Heart right ventricle (tissue), 16 donors: Measurements from ENCODE around the gene SCN4A. TPM values are rescaled to one million over a fixed set of nuclear protein-coding genes. Genes with fewer than 3 reads are reported as not detected.

Source experiments
- ATAC-seq, 8 donors: fragments of 200-7000 bp; cut with Tn5 transposase; one replicate each; pipeline ENCODE4 v1.9.1; 2020; ENCODE audit warnings: mild to moderate bottlenecking in 8 of 8, moderate library complexity in 8 of 8, moderate number of reproducible peaks in 1 of 8
- DNase-seq, 2 donors: peaks; one replicate each; pipeline ENCODE4 v3.0.0-alpha.2; 2020
- H3K27ac ChIP-seq, 10 donors: fragments of 200-600 bp; sonication (generic) in 2 of 10; one replicate each; pipeline versions ENCODE4 v1.5.0 to v1.8.0; 2020 to 2022; ENCODE audit warnings: mild to moderate bottlenecking in 3 of 10
- H3K27me3 ChIP-seq, 7 donors: fragments of 200-600 bp; one replicate each; pipeline ENCODE4 v1.8.0; 2021 to 2022; ENCODE audit warnings: mild to moderate bottlenecking in 2 of 7
- H3K36me3 ChIP-seq, 9 donors: fragments of 200-600 bp; sonication (generic) in 1 of 9; one replicate each; pipeline versions ENCODE4 v1.5.0 to v1.8.0; 2020 to 2022; ENCODE audit warnings: mild to moderate bottlenecking in 2 of 9
- H3K4me1 ChIP-seq, 9 donors: fragments of 200-600 bp; sonication (generic) in 1 of 9; one replicate each; pipeline versions ENCODE4 v1.5.0 to v1.8.0; 2020 to 2022; ENCODE audit warnings: mild to moderate bottlenecking in 4 of 9
- H3K4me3 ChIP-seq, 10 donors: fragments of 200-600 bp; sonication (generic) in 2 of 10; one replicate each; pipeline versions ENCODE4 v1.5.0 to v1.8.0; 2020 to 2022; ENCODE audit warnings: mild to moderate bottlenecking in 7 of 10, moderate library complexity in 2 of 10
- H3K9me3 ChIP-seq, 11 donors: fragments of 200-600 bp in 10 of 11; sonication (generic) in 2 of 11; one replicate each; pipeline versions ENCODE4 v1.5.0 to v1.8.0; 2013 to 2022; ENCODE audit warnings: mild to moderate bottlenecking in 2 of 11, control low read depth in 1 of 11, moderate library complexity in 1 of 11
- WGBS, 2 donors: extraction: QIAGEN DNeasy Blood & Tissue Kit; methylation state at CpG; one replicate each; pipeline ENCODE4 v1.1.7; 2013; ENCODE audit warnings: inconsistent platforms in 1 of 2; 5-methylcytosine and 5-hydroxymethylcytosine counted together
- intact Hi-C, 10 donors: fragments of 100-400 bp; cut with DNase I; formaldehyde crosslinking; loops; one replicate each; pipeline versions ENCODE4 v1.11.1 to v1.14.2; 2022
- polyA plus RNA-seq, 2 donors: library from polyadenylated mRNA; stranded (reverse); fragments of 200-250 nt; gene quantifications; one replicate each; pipeline ENCODE4 v1.2.3, GENCODE V29; 2013
- total RNA-seq, 10 donors: library from RNA; stranded (reverse); fragmentation: NEBNext Ultra II Directional in 3 of 10; extraction: Animal tissue kit (Norgen Biotek cat#: 25700) in 3 of 10; gene quantifications; one replicate each; pipeline versions ENCODE4 v1.2.1 to v1.2.4, GENCODE V29; 2021 to 2023
- TF ChIP-seq, protein P1 (sequence below), 9 donors: fragments of 200-600 bp; sonication (generic) in 2 of 9; IDR thresholded peaks; one replicate each; pipeline versions ENCODE4 v1.5.0 to v1.8.0; 2021 to 2022; ENCODE audit warnings: antibody characterized with exemption in 9 of 9, mild to moderate bottlenecking in 5 of 9, moderate library complexity in 1 of 9
- donor health status: Arrhythmogenic right ventricular cardiomyopathy.
- donor health status: ischemic (EF 13 %, LVEDD 7.1; RV severe dilation, severe dysfunction).
- donor health status: healthy with polysubstance abuse.
- donor health status: DM: no; HTN: yes; CAD: no.
- donor health status: DM: no; HTN: no; CAD: no.
- donor health status: ischemic (EF 25% LVEDD 6.9; RV normal size, moderate dysfunction).
- donor health status: ischemic (EF 25% LVEDD 5.7; RV mildly dilated, moderate dysfunction).
- donor health status: healthy.
- donor health status: DM: yes; HTN: yes; CAD: no.
- donor health status: Ischemic cardiomyopathy.
- donor health status: ischemic (EF 35%, LVEDD 5.7; RV mildly dilated, moderate dysfunction).
- donor health status: nonischemic (EF 11% LVEDD 7.7; RV severe dilation, severe dysfunction).
- donor health status: DM: yes; HTN: yes; CAD: no.
- donor health status: PGD.
- donor health status: ischemic (EF 29% LVEDD 5.4; RV normal size, mild dysfunction).
- donor health status: nonischemic (EF 23%, LVEDD 6.1; RV moderate dilation, normal function).

Gene SCN4A
- total and polyA plus RNA-seq, 12 donors: 0.19 to 2.9 (median 0.53) TPM

DNA sequence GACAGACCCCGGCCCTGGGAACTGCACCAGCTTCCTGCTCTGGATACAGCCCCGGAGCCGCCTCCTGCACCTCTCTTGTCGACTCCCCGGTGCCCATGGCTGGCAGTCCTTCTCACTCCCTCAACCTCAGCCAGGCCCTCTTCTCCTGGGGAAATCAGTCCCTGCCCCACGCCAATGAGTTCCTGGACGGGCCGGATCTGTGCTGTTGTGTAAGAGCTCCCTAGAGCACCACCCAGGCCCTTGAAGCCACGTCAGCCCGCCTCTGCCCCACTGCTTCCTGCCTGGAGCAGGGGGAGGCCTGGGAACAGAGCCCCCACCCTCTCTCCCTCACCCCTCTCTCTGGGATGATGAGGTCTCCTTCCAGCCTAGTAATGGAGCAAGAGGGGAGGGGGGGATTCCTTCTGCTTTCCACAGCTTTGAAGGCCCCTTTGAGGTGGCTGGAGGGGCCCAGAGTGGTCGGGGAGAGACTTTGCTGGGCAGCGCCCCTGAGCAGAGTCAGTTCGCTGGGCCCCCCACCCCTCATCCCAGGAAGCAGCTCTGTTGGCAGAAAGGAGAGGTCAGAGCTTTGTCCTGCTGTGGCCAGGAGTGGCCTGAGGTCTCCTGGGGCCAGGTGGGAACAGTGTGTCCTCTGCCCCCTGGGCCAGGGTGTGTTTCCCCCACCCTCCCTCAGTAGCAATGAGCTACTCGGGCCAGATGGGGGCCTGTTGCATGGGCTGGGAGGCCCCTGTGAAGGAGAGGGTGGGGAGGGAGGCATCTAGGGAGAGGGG lies 29.2 kb upstream of the SCN4A start:
- peaks cover 5 to 26% (median 22%) of the 10 kb centered on the region in 7 donors for H3K27me3 ChIP-seq
- H3K9me3 ChIP-seq: no peaks in the 10 kb centered on the region
- H3K4me3 ChIP-seq: no peak overlapping the region
- DNase-seq (peak; percentile 61 to 70), ATAC-seq (peak; percentile 27 to 79 (median 60))
- peak overlapping the region; percentile 68 to 90 (median 82) for H3K27ac ChIP-seq
- intact Hi-C loops: no loop called here
- peaks cover 0 to 30% (median 0%) of the 10 kb centered on the region in 9 donors for H3K36me3 ChIP-seq
- H3K4me1 ChIP-seq: peaks cover 4 to 74% (median 57%) of the 10 kb centered on the region in 9 donors
- 60 to 72% methylated on average over 14 of the region's 14 CpGs for WGBS, 2 donors
- TF ChIP-seq, protein P1, sequence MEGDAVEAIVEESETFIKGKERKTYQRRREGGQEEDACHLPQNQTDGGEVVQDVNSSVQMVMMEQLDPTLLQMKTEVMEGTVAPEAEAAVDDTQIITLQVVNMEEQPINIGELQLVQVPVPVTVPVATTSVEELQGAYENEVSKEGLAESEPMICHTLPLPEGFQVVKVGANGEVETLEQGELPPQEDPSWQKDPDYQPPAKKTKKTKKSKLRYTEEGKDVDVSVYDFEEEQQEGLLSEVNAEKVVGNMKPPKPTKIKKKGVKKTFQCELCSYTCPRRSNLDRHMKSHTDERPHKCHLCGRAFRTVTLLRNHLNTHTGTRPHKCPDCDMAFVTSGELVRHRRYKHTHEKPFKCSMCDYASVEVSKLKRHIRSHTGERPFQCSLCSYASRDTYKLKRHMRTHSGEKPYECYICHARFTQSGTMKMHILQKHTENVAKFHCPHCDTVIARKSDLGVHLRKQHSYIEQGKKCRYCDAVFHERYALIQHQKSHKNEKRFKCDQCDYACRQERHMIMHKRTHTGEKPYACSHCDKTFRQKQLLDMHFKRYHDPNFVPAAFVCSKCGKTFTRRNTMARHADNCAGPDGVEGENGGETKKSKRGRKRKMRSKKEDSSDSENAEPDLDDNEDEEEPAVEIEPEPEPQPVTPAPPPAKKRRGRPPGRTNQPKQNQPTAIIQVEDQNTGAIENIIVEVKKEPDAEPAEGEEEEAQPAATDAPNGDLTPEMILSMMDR (IDR thresholded peaks at IDR 0.05): peak in 1 of 9 donors; percentile 5

DNA sequence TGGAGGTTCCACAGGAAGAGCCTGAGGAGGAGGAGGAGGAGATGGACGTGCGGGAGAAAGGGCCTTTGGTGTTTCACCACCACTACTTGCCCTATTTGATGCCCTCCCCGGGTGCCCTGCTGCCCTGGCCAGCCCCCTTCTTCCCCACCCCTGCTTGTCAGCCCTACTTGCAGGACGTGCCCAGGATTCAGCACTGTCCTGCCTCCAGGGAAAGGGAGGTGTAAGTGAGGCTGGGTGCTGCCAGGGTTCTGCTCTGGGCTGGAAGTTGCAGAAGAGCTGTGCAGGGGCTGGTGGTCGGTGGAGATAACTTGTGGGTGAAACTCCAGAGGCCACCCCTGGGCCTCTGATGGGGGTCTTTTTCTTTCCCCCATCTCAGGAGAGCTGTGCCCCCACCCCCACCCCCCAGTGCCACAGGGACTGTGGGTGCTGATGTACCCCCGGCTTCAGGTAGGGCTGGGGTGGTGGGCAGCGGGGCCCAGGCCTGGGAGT lies 28.4 kb upstream of the SCN4A start:
- Histone ChIP-seq H3K27me3 (peaks cover 5 to 34% (median 23%) of the 10 kb centered on the region in 7 donors), H3K27ac (peak overlapping the region; percentile 68 to 90 (median 82)), H3K36me3 (peaks cover 0 to 30% (median 0%) of the 10 kb centered on the region in 9 donors), H3K4me3 (no peak overlapping the region), H3K9me3 (no peaks in the 10 kb centered on the region), H3K4me1 (peaks cover 4 to 69% (median 50%) of the 10 kb centered on the region in 9 donors)
- WGBS, 2 donors: 74 to 76% methylated on average over 7 of the region's 7 CpGs
- DNase-seq (no peak), ATAC-seq (no peak)
- intact Hi-C loops: no loop called here
- TF ChIP-seq, protein P1 (IDR thresholded peaks at IDR 0.05): no peak

- TF ChIP-seq, protein P1 (IDR thresholded peaks at IDR 0.05): no peak
- ATAC-seq (no peak), DNase-seq (no peak)
- intact Hi-C loops: no loop called here
- Histone ChIP-seq H3K27me3 (peaks cover 5 to 36% (median 23%) of the 10 kb centered on the region in 7 donors), H3K36me3 (peaks cover 0 to 28% (median 0%) of the 10 kb centered on the region in 9 donors), H3K4me3 (no peak overlapping the region), H3K9me3 (no peaks in the 10 kb centered on the region), H3K27ac (peak overlapping the region in 1 of 10 donors; percentile 15), H3K4me1 (peaks cover 4 to 57% (median 46%) of the 10 kb centered on the region in 9 donors)
- WGBS, 2 donors: 85% methylated on average over 25 of the region's 25 CpGs
Observed at GRCh38 chr17:63999680-64000531, 27.2 kb upstream of the SCN4A start.
